GM21526 (cell line): ENCODE results near the gene CH25H.
A peak's percentile ranks its signal among the peaks of the same experiment; 100 is the strongest.
"Not testable (repeated sequence)": the region's sequence is repeated elsewhere in the genome, so short reads cannot be mapped to it uniquely, and the experiment has no call there.

Experiments
- ATAC-seq: cut with Tn5 transposase; IDR thresholded peaks from one replicate; pipeline ENCODE4 v1.9.1; 2021; ENCODE audit warnings: moderate library complexity; ENCODE audit not compliant: unreplicated experiment, low FRiP score

The CH25H gene, protein sequence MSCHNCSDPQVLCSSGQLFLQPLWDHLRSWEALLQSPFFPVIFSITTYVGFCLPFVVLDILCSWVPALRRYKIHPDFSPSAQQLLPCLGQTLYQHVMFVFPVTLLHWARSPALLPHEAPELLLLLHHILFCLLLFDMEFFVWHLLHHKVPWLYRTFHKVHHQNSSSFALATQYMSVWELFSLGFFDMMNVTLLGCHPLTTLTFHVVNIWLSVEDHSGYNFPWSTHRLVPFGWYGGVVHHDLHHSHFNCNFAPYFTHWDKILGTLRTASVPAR

DNA sequence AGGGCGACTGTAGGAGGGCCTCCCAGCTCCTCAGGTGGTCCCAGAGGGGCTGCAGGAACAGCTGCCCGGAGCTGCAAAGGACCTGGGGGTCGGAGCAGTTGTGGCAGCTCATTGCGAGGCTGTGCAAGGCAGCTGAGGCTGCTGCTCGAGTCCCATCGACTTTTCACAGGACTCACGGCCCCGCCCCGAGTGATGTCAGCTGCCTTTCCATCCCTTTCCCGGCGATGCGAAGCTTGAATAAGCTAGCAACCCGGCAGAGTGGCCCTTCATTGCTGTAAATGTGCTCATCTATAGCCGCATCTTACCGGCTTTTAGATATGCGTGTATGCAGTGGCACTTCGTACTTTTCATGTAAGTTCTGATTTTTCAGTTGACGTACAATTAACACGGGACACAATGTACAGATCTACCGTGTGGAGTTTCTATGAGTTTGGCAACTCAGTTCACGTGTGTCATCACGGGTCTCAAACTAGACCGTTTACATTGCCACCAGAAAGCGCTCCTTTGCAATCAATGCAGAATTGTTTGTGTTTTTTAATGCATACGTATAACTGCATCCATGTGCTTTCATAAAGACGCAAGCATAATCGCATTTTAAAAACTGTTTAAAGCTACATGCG is at the start of gene CH25H:
TSS of gene CH25H (minus strand) at position 137 of the 620 bp plus-strand sequence. CDS start at position 112, 25 bp downstream.
- no peak for ATAC-seq

DNA sequence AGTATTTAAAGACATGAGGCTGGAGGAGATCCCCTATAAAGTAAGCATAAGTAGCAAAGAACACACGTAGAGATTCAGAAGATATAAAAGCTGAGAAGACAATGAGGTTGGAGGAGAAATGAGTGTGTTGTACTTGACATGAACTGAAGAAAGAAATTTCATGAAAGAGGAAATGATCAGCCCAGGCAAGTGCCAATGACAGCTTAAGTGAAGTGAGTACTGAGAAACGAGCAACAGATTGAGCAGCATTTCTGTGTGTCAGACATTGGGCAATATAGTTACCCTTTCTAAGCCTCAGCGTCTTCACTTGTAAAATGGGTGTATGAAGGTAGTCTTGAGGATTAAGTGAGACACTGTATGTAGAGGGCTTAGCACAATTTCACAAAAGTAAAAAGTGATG is 49.2 kb upstream of the CH25H start:
- ATAC-seq, result no peak

DNA sequence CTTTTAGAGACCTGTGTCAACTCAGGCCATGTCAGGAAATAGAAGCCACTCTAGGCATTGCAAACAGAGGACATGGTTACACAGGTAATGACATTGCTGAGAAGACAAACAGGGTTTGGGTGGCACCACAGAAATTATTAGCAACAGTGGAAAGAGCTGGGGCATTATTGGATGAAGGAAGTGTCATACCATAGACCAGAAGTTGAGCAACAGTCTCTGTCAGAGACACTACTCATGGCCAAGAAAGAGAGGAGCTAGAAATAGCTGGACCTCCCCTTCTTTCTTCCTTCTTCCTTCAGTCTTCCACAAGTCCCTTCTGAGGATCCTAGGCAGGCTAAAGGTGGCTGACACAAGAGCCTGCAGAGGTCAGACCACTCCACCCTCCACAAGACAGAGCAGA is 48.7 kb upstream of the CH25H start:
- no peak for ATAC-seq

DNA sequence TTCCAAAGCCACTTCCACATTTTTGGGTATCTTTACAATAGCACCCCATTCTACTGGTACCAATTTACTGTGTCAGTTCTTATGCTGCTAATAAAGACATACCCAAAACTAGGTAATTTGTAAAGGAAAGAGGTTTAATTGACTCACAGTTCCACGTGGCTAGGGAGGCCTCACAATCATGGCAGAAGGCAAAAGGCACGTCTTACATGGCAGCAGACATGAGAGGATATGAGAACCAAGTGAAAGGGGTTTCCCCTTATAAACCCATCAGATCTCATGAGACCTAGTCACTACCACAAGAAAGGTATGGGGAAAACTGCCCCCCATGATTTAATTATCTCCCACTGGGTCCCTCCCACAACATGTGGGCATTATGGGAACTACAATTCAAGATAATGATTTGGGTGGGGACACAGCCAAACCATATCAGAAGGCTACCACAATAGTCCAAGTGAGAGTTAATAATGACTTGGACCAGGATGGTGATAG is 48.0 kb upstream of the CH25H start:
- not testable (repeated sequence) for ATAC-seq

DNA sequence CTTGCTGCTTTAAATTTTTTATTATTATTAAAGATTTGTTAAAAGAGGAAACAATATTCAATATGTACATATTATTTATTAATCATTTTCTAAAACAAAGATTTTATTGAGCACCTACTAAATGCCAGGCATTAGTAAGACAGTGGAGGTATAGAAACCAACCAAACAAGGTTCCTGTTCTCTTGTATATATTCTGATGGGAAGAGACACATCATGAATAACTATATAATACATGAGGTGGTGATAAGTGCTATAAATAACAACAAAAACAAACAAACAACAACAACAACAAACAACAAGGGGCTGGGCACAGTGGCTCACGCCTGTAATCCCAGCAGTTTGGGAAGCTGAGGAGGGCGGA is 45.1 kb upstream of the CH25H start:
- no peak for ATAC-seq

DNA sequence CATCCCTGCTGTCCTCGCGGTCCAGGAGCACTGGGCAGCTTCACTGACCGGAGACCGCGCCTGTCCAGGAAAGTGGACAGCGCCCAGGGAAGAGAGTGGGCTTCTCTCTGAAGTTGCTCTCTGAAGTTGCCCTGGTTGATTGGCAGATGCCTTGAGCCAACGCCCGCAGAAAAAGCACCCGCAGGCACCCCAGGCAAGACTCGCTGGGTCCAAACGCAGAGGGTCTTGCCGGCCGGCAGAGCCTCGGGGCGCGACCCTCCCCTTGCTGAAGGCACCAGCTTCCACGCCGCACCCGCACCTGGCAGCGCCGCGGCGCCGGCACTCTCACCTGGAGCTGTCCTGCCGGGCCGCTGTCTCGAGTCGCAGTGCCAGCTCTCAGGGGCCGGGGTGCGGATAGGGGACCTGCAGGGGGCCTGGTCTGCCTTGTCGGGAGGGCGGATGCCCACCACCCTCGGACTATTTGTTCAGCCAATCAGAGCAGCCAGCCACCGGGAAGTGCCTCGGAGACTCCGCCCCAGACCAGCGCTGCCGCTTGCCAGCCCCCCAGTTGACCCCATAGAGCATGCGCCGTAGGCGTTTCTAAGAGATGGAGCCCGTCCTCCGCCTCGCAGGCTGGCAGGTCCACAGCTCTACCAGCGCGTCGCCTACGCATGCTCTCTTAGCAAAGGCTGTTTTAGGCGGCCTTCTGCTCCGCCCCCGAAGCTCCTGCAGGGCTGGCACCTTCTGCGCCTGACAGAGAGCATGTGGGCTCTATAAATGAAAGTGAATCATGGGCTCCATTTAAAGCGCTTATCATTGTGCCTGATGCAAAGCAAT is 44.5 kb upstream of the CH25H start, which contains the start of gene LIPA:
TSS of gene LIPA (minus strand) at position 367 of the 816 bp plus-strand sequence. CDS start 4,127 bp downstream, outside the sequence.
- peak; percentile 94 for ATAC-seq

DNA sequence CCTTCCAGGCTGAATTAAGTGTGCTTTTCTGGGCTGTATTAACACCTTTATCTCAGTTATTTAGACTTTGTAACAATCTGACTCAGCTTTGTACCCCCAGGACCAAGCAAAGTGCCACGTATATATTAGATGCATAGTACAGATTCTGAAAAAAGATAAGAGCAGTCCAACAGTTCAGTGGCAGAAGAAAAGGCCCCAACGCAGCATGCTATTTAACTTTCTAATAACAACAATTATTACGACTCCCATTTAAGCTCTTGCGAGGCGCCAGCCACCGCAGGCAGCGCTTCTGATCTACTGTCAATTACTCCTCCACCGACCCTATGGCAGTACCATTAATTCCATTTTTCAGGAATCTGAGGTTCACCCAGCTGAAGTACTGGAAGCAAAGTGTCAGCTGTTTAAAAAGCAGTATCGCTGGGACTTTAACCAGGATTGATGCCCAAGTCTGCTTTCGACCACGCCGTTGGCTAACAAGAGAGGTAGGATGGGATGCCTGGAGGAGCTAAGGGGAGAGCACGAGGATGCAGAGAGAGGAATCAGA is 43.8 kb upstream of the CH25H start:
- ATAC-seq, result no peak

DNA sequence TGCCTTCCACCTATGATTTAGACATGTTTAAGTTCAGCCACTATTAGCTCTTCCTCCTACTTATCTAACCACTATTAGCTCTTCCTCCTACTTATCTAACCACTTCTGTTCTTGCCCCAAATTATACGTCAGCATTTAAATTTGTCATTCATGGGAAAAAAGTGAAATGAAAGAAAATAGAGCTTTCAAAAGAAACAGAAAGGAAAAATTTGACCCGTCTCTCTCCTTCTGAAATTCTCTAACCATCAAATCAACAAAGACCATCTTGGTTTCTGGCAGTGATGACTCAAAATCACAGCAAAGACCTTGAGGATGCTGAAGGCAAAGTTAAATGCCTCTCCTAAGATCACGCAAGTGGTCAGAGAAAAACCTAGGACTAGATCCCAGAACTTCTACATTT is 41.9 kb upstream of the CH25H start:
- no peak for ATAC-seq

DNA sequence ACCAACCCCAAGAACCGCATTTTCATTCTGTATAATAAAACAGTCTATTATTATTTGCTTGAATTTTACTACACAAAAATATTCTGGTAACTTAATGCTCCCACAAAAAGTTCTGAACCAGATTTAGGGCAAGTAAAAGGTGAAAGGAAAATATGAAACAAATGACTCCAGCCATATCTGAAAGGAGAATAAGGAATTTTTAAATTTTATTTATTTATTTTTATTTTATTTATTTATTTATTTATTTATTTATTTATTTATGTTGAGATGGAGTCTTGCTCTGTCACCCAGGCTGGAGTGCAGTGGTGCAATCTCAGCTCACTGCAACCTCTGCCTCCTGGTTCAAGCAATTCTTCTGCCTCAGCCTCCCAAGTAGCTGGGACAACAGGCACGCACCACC is 40.5 kb upstream of the CH25H start:
- ATAC-seq, result not testable (repeated sequence)

DNA sequence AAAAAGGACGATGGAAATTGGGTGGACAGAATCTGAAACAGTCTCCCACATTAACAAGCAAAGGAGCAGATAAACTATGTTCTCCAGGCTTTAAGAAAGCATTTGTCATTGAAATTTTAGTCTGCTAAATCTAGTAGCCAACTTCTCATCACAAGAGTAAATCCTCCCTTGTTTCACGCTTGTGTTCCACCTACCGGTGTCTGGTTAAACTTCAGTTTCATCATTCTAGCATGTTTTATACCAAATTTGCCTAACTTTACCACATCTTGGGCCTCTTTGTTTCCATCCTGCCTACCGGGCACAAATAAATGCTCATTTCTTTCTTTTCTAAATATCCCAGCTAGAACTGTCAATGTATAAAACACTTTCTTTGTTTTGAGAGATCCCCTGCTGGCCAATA is 38.7 kb upstream of the CH25H start:
- no peak for ATAC-seq

DNA sequence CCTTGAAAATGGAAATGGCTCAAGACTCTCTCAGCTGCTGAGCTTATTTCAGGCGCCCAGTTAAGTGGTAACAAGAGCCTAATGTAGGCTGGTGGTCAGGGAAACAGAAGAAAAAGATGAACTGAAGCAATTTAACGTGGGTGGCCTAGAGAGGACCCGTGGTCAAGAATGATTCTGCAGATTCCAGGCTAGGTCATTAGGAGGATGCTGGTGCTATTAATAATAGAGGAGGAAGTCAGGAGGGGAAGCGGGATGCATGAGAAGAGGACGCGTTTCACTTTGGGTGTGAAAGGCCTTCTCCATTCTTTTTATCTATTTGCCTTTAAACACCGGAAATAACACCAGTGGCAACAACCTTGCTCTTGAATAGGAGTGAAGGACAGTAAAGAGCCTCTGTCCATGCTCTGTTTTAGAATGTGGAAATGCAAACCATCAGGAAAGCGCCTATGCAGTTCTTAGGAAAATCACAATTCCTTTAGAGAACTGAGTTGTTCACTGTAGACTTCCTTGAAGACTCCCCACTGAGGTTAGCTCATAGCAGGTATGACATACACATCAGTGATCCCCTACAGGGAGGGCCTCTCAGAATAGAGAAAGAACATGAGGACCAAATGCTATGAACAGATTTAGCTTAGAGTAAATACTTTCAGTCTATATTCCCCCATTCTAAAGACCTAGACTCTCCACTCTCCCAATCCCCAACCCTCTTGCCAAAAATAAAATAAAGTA is 35.9 kb upstream of the CH25H start:
- ATAC-seq, result no peak

DNA sequence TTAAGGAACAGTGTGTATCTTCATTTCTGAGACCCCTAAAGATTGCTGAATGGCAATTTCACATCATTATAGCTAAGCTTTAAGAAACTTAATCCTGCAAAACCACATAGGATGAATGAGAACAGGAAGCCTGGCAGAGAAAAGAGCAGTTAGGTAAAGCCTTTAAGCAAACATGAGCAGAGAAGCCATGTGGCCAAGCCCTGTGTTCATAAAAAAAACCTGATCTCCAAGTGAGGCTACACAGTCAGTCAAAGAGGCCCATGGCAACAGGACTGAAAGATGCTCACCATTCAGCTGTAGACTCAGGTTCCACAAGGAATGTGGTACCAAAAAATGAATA is 35.2 kb upstream of the CH25H start:
- ATAC-seq, result no peak

DNA sequence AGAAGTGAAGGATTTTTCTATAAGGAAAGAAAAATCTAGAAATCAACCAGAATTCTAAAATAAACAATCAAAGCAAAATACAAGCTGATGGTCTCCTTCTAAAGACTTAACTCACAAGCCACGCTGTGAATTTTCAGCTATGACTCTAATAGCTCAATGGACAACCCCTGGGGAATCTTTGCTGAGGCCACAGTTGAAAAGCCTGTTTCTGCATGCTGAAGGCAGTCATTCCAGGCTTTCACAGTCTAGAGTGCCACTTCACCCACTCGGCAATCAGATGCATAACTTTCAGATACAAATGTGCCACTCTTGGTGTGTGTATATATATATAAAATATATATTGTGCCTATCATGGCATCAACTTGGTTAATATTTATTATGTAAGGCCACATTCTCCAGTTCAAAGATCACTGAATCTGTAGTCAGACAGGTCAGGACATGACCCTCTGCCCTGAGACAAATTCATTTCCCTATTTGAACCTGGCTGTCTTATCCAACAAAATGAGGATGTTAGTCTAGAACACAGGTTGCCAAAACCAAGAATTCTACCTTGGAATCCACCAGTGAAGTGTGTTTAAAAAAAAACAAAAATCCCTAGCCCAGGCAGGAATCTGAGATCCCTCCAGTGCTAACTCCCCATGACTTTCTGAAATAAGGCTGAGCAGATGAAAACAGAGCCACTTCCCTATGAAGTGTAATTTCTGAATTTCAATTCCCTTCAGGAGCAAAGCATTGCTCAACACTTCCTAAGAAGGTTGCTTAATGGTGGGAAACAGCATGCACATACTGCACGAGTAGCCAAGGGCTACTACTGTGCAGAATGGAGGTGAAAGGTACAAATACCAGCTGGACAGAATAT is 34.6 kb upstream of the CH25H start:
- no peak for ATAC-seq

DNA sequence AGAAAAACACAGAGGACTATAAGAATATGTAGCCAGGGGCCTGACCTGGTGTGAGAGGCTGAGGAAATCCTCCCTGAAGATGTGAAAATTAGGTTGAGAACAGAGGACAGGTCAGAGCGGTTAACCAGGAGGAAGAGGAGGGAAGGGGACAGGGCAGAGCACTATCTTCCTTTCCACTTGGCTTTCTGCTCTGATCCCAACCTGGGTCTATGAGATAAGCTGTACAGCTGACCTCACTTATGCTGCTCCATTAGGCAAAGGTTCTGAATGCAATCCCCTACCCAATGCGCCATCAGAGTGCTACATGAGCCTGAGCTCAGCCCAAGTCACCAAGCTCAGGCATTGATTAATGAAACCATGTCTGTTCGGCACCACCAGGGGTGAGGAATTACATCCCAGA is 33.9 kb upstream of the CH25H start:
- ATAC-seq, result no peak

DNA sequence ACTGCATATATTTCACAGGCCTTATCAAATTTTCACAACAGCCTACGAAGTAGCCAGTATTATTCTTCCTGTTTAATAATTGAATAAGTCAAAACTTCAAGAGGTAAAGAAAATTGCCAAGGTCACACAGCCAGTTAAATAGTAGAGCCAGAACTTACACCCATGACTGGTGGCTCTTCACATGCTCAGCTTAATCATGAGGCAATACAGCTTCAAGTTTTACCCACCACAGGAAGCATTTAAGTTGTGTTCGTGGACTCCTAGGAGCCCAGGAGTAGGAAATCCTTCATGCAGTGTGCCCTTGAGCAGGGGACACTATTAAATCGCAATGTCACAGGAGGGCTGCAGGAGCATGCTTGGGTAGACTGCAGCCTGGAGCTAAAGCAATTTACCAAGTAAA is 33.4 kb upstream of the CH25H start:
- ATAC-seq, result no peak

DNA sequence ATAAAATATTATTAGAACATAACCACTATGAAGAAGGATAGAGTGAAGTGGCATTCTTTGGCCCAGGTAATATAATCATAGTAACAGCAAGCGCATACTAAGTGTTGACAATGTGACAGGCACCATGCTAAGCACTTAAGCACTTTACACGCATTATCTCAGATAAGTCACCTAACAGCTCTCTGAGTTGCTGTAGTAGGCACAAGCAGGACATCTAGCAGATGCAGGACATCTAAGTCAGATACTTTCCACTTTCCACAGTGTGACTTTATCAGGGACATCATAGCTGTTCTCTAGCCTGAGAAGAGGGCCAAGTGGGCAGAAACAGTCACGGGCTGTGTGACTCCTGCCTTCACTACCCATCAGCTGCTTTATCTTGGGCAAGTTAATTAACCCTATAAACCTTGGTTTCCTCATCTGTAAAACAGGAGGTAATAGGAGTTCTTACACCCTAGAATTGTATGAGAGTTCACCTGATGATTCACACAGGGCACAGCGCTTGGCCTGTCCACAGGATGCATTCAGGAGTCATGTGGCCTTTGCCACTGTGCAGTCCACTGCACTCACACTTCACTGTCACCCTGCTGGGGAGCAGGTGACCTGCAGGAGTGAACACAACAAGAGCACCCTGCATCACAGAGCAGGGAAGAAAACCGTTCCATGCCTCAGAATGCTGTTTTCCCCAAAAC is 32.0 kb upstream of the CH25H start:
- ATAC-seq, result no peak

DNA sequence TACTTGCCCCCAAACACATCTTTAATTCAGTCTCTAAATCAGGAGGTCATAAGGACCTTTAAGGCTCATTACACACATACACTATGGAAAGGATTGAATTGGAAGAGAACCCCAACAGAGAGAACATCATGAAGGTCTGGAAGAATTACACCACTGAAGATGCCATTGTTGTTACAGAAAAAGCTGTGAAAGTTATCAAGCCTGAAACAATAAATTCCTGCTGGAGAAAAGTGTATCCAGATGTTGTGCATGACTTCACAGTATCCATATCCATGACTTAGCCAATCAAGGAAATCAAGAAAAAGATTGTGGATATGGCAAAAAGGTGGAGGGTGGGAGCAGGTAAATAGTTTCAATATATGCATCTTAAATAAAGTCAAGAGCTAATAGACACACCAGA is 30.7 kb upstream of the CH25H start:
- ATAC-seq, result no peak

DNA sequence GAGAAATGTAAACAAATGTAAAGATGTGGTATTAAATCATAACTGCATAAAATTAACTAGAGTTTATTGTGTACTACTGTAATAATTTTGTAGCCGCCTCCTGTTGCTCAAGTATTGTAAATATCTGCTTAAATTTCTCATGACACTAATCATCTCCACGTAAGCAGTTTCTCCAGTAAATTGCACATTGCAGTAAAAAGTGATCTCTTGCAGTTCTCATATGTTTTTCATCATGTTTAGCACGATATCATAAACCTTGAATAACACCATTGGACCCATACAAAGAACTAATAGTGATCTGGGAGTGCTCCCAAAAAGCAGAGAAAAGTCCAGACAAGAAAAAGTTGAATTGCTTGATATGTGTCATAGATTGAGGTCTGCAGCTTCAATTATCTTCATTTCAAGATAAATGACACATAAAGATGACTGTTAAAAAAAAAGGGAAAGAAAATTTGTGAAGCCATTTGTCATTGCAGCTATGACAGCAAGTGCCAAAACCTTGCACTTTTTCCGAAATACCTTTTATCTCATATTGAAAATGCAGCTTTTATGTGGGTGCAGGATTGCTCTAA is 29.2 kb upstream of the CH25H start:
- ATAC-seq, result no peak
